HepG2 (cell line): ENCODE measurements around the gene PCBP1. TPM values are rescaled to one million over a fixed set of nuclear protein-coding genes. Genes with fewer than 3 reads are reported as not detected.
A peak's percentile ranks its signal among the peaks of the same experiment; 100 is the strongest.

Source experiments
- ASH2L ChIP-seq: fragments of 300-600, 200-600 bp; sonication (generic); IDR thresholded peaks from 2 replicates; pipeline ENCODE4 v1.7.0; 2017; ENCODE audit warnings: low read depth, mild to moderate bottlenecking, moderate library complexity, mixed read lengths, low read length; ENCODE audit not compliant: insufficient read length
- DMAP1 ChIP-seq: IDR thresholded peaks from 2 replicates; pipeline ENCODE4 v1.6.1; 2016
- MXI1 ChIP-seq: IDR thresholded peaks from 3 replicates; pipeline ENCODE4 v1.6.1; 2012; ENCODE audit warnings: low read depth, low read length, inconsistent platforms, borderline replicate concordance
- PCBP1 ChIP-seq: fragments of 200-400 bp; formaldehyde crosslinking; IDR thresholded peaks from 2 replicates; pipeline ENCODE4 v1.6.1; 2017; ENCODE audit warnings: mild to moderate bottlenecking, low read depth, low read length, borderline replicate concordance
- ZC3H4 ChIP-seq: sonication (generic); formaldehyde crosslinking; IDR thresholded peaks from 2 replicates; pipeline ENCODE4 v1.4.0; 2020; ENCODE audit warnings: missing genetic modification reagents, borderline replicate concordance
- ZMYM2 ChIP-seq: sonication (generic); formaldehyde crosslinking; IDR thresholded peaks from 2 replicates; pipeline ENCODE4 v1.8.0; 2022; ENCODE audit warnings: mild to moderate bottlenecking, missing genetic modification reagents
- ZNF136 ChIP-seq: sonication (generic); formaldehyde crosslinking; IDR thresholded peaks from 2 replicates; pipeline ENCODE4 v1.8.1; 2022; ENCODE audit warnings: low read depth, mild to moderate bottlenecking, moderate library complexity, missing genetic modification reagents
- ZNF253 ChIP-seq: sonication (generic); formaldehyde crosslinking; IDR thresholded peaks from 2 replicates; pipeline ENCODE4 v1.8.0; 2022; ENCODE audit warnings: mild to moderate bottlenecking, missing genetic modification reagents, borderline replicate concordance
- ZNF484 ChIP-seq: sonication (generic); formaldehyde crosslinking; IDR thresholded peaks from 2 replicates; pipeline ENCODE4 v1.5.1; 2020; ENCODE audit warnings: mild to moderate bottlenecking, low read depth, missing genetic modification reagents, borderline replicate concordance
- ZNF564 ChIP-seq: sonication (generic); formaldehyde crosslinking; IDR thresholded peaks from 2 replicates; pipeline ENCODE4 v1.8.1; 2023; ENCODE audit warnings: mild to moderate bottlenecking, missing genetic modification reagents
- ZNF644 ChIP-seq: IDR thresholded peaks from 2 replicates; pipeline ENCODE4 v1.6.1; 2016; ENCODE audit warnings: low read depth
- polyA plus RNA-seq, 8 experiments: library from polyadenylated mRNA; depleted of rRNA in 3 of 8; stranded (reverse) in 7 of 8; unstranded in 1 of 8; fragments of >200 nt; fragmentation: Illumina TruSeq in 4 of 8; extraction: Trizol in 4 of 8; gene quantifications; 2 replicates each; pipeline versions ENCODE4 v1.2.1 to v1.2.3, GENCODE V29; 2011 to 2016; ENCODE audit warnings: low read depth in 4 of 8, missing spikeins in 1 of 8, mixed read lengths in 1 of 8; ENCODE audit not compliant: insufficient read depth in 1 of 8
- total RNA-seq, 5 experiments: library from RNA; depleted of rRNA; stranded (reverse); fragments of >200 nt; fragmentation: Illumina TruSeq; extraction: Trizol; gene quantifications; 2 replicates each; pipeline ENCODE4 v1.2.3, GENCODE V29; 2016; ENCODE audit warnings: low read depth in 1 of 5
- TF ChIP-seq, protein P1 (sequence below): sonication (generic); formaldehyde crosslinking; IDR thresholded peaks from 2 replicates; pipeline ENCODE4 v1.5.1; 2020; ENCODE audit warnings: mild to moderate bottlenecking, missing genetic modification reagents, moderate library complexity
- TF ChIP-seq, protein P2 (sequence below): sonication (generic); formaldehyde crosslinking; IDR thresholded peaks from 2 replicates; pipeline ENCODE4 v1.5.0; 2020; ENCODE audit warnings: mild to moderate bottlenecking, missing genetic modification reagents, borderline replicate concordance
- TF ChIP-seq, protein P3 (sequence below): sonication (generic); formaldehyde crosslinking; conservative IDR thresholded peaks from 2 replicates; pipeline ENCODE4 v1.8.0; 2022; ENCODE audit warnings: missing genetic modification reagents

The PCBP1 gene
- total and polyA plus RNA-seq, 2 of the 13 experiments (the other 11 are each of a cell fraction or from before 2014, with no cell fraction given) = 32.0 to 137 TPM

DNA sequence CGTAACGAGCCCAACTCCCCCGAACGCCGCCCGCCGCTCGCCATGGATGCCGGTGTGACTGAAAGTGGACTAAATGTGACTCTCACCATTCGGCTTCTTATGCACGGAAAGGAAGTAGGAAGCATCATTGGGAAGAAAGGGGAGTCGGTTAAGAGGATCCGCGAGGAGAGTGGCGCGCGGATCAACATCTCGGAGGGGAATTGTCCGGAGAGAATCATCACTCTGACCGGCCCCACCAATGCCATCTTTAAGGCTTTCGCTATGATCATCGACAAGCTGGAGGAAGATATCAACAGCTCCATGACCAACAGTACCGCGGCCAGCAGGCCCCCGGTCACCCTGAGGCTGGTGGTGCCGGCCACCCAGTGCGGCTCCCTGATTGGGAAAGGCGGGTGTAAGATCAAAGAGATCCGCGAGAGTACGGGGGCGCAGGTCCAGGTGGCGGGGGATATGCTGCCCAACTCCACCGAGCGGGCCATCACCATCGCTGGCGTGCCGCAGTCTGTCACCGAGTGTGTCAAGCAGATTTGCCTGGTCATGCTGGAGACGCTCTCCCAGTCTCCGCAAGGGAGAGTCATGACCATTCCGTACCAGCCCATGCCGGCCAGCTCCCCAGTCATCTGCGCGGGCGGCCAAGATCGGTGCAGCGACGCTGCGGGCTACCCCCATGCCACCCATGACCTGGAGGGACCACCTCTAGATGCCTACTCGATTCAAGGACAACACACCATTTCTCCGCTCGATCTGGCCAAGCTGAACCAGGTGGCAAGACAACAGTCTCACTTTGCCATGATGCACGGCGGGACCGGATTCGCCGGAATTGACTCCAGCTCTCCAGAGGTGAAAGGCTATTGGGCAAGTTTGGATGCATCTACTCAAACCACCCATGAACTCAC, 673 bp downstream of the PCBP1 start (continued):
- TF ChIP-seq PCBP1 = 0 out of 2 replicates have a peak, but pooled peaks have one; percentile 22
- TF ChIP-seq ZNF644 (CRISPR knock-in tag) = no peak
- TF ChIP-seq ZNF564 = peak; percentile 48; the same call in 1 of the 2 replicates
- TF ChIP-seq, protein P1, sequence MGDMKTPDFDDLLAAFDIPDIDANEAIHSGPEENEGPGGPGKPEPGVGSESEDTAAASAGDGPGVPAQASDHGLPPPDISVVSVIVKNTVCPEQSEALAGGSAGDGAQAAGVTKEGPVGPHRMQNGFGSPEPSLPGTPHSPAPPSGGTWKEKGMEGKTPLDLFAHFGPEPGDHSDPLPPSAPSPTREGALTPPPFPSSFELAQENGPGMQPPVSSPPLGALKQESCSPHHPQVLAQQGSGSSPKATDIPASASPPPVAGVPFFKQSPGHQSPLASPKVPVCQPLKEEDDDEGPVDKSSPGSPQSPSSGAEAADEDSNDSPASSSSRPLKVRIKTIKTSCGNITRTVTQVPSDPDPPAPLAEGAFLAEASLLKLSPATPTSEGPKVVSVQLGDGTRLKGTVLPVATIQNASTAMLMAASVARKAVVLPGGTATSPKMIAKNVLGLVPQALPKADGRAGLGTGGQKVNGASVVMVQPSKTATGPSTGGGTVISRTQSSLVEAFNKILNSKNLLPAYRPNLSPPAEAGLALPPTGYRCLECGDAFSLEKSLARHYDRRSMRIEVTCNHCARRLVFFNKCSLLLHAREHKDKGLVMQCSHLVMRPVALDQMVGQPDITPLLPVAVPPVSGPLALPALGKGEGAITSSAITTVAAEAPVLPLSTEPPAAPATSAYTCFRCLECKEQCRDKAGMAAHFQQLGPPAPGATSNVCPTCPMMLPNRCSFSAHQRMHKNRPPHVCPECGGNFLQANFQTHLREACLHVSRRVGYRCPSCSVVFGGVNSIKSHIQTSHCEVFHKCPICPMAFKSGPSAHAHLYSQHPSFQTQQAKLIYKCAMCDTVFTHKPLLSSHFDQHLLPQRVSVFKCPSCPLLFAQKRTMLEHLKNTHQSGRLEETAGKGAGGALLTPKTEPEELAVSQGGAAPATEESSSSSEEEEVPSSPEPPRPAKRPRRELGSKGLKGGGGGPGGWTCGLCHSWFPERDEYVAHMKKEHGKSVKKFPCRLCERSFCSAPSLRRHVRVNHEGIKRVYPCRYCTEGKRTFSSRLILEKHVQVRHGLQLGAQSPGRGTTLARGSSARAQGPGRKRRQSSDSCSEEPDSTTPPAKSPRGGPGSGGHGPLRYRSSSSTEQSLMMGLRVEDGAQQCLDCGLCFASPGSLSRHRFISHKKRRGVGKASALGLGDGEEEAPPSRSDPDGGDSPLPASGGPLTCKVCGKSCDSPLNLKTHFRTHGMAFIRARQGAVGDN (CRISPR knock-in tag) = peak; percentile 97
- TF ChIP-seq DMAP1 (CRISPR knock-in tag) = no peak; the same call in none of the 2 replicates
- TF ChIP-seq MXI1 = peak; percentile 89; the same call in 2 of the 3 replicates
- no peak for TF ChIP-seq ZC3H4 (CRISPR knock-in tag)
- no peak for TF ChIP-seq ZMYM2 (CRISPR knock-in tag)
- peak; percentile 59 for TF ChIP-seq ASH2L
- no peak for TF ChIP-seq ZNF136 (CRISPR knock-in tag)
- no peak for TF ChIP-seq ZNF253 (CRISPR knock-in tag)
- TF ChIP-seq ZNF484 (CRISPR knock-in tag) = no peak
- TF ChIP-seq, protein P2, sequence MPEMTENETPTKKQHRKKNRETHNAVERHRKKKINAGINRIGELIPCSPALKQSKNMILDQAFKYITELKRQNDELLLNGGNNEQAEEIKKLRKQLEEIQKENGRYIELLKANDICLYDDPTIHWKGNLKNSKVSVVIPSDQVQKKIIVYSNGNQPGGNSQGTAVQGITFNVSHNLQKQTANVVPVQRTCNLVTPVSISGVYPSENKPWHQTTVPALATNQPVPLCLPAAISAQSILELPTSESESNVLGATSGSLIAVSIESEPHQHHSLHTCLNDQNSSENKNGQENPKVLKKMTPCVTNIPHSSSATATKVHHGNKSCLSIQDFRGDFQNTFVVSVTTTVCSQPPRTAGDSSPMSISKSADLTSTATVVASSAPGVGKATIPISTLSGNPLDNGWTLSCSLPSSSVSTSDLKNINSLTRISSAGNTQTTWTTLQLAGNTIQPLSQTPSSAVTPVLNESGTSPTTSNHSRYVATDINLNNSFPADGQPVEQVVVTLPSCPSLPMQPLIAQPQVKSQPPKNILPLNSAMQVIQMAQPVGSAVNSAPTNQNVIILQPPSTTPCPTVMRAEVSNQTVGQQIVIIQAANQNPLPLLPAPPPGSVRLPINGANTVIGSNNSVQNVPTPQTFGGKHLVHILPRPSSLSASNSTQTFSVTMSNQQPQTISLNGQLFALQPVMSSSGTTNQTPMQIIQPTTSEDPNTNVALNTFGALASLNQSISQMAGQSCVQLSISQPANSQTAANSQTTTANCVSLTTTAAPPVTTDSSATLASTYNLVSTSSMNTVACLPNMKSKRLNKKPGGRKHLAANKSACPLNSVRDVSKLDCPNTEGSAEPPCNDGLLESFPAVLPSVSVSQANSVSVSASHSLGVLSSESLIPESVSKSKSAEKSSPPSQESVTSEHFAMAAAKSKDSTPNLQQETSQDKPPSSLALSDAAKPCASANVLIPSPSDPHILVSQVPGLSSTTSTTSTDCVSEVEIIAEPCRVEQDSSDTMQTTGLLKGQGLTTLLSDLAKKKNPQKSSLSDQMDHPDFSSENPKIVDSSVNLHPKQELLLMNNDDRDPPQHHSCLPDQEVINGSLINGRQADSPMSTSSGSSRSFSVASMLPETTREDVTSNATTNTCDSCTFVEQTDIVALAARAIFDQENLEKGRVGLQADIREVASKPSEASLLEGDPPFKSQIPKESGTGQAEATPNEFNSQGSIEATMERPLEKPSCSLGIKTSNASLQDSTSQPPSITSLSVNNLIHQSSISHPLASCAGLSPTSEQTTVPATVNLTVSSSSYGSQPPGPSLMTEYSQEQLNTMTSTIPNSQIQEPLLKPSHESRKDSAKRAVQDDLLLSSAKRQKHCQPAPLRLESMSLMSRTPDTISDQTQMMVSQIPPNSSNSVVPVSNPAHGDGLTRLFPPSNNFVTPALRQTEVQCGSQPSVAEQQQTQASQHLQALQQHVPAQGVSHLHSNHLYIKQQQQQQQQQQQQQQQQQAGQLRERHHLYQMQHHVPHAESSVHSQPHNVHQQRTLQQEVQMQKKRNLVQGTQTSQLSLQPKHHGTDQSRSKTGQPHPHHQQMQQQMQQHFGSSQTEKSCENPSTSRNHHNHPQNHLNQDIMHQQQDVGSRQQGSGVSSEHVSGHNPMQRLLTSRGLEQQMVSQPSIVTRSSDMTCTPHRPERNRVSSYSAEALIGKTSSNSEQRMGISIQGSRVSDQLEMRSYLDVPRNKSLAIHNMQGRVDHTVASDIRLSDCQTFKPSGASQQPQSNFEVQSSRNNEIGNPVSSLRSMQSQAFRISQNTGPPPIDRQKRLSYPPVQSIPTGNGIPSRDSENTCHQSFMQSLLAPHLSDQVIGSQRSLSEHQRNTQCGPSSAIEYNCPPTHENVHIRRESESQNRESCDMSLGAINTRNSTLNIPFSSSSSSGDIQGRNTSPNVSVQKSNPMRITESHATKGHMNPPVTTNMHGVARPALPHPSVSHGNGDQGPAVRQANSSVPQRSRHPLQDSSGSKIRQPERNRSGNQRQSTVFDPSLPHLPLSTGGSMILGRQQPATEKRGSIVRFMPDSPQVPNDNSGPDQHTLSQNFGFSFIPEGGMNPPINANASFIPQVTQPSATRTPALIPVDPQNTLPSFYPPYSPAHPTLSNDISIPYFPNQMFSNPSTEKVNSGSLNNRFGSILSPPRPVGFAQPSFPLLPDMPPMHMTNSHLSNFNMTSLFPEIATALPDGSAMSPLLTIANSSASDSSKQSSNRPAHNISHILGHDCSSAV (CRISPR knock-in tag) = no peak
- TF ChIP-seq, protein P3, sequence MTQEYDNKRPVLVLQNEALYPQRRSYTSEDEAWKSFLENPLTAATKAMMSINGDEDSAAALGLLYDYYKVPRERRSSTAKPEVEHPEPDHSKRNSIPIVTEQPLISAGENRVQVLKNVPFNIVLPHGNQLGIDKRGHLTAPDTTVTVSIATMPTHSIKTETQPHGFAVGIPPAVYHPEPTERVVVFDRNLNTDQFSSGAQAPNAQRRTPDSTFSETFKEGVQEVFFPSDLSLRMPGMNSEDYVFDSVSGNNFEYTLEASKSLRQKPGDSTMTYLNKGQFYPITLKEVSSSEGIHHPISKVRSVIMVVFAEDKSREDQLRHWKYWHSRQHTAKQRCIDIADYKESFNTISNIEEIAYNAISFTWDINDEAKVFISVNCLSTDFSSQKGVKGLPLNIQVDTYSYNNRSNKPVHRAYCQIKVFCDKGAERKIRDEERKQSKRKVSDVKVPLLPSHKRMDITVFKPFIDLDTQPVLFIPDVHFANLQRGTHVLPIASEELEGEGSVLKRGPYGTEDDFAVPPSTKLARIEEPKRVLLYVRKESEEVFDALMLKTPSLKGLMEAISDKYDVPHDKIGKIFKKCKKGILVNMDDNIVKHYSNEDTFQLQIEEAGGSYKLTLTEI (CRISPR knock-in tag) = no peak
